ENCODE measurements around the gene NDEL1.

NDEL1 gene

DNA sequence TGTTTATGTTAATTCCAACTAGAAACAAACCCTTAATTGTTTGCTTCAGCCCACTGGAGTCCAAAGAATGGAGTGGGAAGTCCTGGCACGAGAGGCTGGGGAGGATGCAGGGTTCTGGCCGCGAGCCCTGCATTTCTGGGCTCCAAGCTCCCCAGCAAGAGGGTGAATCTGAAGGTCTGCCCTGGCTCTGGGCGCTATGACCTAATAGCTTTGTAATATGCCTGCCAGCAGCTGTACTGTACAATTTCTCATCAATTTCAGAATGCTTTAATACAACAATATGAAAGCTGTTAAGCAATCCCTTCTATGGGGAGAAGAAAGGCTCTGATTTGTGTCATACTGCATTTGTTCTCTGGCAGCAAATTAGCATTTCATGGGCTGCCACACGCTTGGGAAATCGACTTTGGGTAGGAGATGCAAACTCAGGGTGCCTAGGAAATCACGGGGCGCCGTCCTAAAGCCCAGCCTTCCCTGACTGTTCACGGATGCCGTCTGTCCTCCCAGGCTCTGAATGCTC, 43.8 kb downstream of the NDEL1 start:
- no peak for DNase-seq (ENCODE audit: low read depth in 2 of 2)

GRCh38 chr17:8480011-8480976, 44.6 kb downstream of the NDEL1 start:
- no peak for DNase-seq (ENCODE audit: low read depth in 2 of 2)

- DNase-seq (ENCODE audit: low read depth in 2 of 2): no peak
Observed at GRCh38 chr17:8481089-8481488, 45.4 kb downstream of the NDEL1 start.

DNA sequence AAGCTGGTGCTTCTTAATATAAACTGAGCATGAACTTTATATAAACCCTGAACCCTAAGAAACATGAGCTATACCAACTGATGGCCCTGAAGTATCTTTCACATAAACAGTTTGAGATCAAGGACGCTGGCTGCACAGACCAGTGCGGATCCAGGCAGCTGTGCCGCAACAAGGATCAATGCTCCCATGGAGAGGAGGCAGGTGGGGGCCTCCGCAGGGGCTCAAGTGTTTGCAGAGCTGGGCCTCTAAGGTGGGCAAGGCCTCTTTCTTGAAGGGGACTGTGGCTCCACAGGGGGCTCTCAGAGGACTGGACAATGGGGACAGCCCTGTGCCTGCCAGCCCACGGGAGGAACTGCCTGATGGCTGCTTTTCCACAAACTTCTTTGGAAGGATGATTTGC, 46.0 kb downstream of the NDEL1 start:
- no peak for DNase-seq (ENCODE audit: low read depth in 2 of 2)

GRCh38 chr17:8482546-8482945, 46.9 kb downstream of the NDEL1 start:
- DNase-seq (ENCODE audit: low read depth in 2 of 2): no peak

DNA sequence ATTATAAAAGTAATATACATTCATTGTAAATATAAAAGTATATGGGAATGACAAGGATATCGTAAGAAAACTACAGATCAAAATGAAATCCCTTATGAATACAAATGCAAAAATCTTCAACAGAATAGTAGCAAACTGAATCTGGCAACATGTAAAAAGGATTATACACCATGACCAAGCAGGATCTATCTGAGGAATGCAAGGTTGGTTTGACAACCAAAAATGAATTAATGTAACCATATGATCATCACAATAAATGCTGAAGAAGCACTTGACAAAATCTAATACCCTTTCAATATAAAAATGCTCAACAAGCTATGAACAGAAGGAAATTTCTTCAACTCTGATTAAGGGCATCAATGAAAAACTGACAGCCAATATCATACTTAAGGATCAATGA, 48.8 kb downstream of the NDEL1 start:
- no peak for DNase-seq (ENCODE audit: low read depth in 2 of 2)

DNA sequence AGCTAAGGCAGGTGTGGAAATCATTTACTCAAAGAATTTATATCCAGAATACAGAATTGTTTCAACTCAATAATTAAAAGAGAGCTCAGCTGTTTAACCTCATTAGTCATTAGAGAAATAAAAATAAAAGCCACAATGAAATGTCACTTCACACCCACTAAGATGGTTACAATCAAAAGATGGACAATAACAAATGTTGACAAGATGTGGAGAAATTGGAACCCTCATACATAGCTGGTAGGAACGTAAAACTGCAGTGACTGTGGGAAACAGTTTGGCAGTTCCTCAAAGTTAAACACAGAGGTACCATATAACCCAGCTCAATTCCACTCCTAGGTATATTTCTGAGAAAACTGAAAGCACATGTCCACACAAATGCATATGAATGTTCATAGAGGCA, 49.8 kb downstream of the NDEL1 start:
- no peak for DNase-seq (ENCODE audit: low read depth in 2 of 2)

DNA sequence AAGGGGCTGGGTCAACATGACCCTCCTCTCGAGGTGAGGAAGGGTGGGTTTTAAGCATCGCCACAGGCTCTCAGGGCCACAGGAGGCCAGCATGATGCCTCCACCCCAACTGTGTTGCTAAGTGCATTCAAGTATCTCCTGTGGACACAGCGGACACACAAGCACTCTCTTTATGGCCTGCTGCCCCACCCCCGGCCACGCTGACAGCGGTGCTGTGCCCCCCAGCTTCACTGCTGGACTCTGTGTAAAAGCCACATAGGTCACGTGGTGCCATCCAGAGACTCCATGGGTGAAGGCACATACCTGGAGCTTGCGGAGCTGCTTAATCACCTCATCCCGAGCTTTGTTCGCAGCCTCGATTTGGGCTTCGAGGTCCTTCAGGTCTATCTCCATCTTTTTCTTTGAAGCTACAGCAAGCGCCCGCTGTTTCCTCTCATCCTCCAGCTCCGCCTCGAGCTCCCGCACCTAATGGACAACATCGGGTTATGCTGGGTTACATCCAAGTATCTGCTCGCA, 51.5 kb downstream of the NDEL1 start:
- no peak for DNase-seq (ENCODE audit: low read depth in 2 of 2)

DNA sequence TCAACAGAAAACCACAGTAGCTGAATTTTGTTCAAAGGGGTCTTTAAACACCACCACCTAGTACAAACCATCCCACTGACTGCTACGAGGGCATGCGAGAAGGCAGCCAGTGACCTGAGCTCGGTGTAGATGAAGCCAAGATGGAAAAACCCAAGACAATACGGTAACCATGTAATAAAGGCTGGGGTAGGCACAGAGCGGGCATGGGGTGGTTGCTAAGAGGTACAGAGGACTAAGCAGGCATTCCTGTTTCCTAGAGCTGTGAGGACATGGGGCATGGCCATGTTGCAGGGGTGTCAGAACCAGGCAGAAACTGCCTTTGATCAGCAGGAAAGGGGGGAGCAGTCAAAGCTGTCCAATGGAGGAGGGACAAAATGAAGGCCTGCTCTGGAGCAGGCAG, 52.1 kb downstream of the NDEL1 start:
- no peak for DNase-seq (ENCODE audit: low read depth in 2 of 2)

- DNase-seq (ENCODE audit: low read depth in 2 of 2): no peak
Observed at GRCh38 chr17:8488491-8488890, 52.8 kb downstream of the NDEL1 start.

DNA sequence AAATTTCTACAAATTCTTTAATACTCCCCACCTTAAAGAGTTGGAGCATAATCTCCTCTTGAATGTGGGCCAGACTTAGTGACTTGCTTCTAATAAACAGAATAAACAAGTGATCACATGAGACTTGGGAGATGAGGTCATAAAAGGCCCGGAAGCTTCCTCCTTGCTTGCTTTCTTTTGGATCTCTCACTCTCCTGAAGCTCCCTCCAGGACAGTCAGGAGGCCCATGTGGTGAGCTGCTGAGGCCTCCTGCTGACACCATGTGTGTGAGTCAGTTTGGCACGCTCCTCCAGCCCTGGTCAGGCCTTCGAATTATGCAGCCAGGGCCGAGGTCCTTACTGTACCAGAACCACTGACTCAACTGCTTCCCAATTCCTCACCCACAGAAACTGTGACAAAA, 53.2 kb downstream of the NDEL1 start:
- DNase-seq (ENCODE audit: low read depth in 2 of 2): no peak

- no peak for DNase-seq (ENCODE audit: low read depth in 2 of 2)
Observed at GRCh38 chr17:8489841-8490240, 54.2 kb downstream of the NDEL1 start.

- no peak for DNase-seq (ENCODE audit: low read depth in 2 of 2)
Observed at GRCh38 chr17:8490256-8491023, 54.8 kb downstream of the NDEL1 start.

DNA sequence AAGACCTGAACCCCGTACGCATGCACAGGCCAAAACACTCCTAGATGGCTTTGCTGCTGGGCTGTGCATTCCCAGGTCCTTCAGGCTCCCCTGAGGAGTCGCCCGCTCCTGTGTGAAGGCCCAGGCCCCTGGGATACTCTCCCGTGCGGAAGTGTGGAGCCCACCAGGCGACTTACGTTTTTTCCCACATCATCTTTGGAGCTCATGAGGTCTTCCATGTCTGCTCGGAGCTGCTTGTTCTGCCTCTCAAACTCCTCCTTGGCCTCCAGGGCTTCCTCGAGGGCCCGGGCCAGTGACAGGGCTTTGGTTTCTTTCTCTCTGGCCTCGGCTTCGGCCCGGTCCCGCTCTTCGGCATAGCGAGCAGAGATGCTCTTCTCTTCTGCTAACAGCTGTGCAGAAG, 56.4 kb downstream of the NDEL1 start:
- DNase-seq (ENCODE audit: low read depth in 2 of 2): no peak

DNA sequence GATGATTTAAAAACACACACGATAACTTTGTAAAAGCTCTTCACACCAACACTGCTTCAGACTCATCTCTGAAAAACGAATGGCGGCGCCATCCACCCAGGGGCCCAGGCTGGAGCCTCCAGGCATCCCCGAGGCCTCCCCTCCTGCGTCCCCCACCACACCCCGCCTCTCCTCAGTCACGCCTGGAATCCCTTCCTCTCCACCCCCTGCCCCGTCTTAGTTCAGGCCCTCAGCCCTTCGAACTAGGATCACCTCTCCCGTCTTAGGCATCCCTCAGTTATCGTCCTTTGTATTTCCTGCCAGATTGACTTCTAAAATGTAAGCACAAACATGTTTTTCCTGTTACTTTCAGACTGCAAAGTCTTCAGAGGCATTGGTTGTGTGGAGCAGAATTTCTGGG, 58.3 kb downstream of the NDEL1 start:
- no peak for DNase-seq (ENCODE audit: low read depth in 2 of 2)

GRCh38 chr17:8494506-8495111, 58.9 kb downstream of the NDEL1 start:
- no peak for DNase-seq (ENCODE audit: low read depth in 2 of 2)

- no peak for DNase-seq (ENCODE audit: low read depth in 2 of 2)
Observed at GRCh38 chr17:8496081-8496480, 60.4 kb downstream of the NDEL1 start.

DNA sequence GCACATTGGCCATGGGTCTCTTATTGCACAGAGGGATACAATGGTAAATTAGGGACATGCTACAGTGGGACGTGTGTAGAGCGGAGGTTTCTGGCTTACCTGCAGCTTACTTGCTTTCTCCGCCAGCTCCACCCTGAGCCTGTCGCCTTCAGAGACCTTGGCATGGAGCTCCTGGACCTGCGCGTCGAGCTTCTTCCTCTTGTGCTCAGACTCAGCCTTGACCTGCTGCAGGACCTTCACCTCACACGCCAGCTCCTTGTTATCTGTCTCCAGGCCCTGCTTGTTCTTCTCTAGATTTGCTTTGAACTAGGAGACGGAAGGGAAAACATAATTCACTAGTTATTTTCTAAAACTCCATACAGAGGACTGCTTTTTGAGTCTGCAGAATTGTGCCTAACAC, 63.5 kb downstream of the NDEL1 start:
- no peak for DNase-seq (ENCODE audit: low read depth in 2 of 2)

DNA sequence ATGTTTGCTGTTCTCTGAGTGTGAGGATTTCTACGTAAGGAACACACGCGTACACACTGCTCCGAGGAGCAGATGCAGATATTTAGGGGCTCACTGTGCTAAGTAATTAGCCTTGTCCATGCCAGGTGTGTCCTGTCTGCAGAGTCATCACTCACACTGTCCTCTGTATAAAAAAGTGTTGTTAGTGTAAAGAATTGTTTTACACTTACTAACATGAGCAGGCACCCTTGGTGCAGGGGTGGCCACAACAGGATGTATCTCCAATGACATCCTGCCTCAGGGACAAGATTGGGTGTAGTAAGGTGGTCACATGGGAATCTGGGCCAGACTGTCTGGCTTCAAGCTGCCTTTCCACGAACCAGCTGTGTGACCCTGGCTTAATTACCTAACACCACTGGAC, 63.9 kb downstream of the NDEL1 start:
- DNase-seq (ENCODE audit: low read depth in 2 of 2): no peak

GRCh38 chr17:8500609-8501008, 64.9 kb downstream of the NDEL1 start:
- no peak for DNase-seq (ENCODE audit: low read depth in 2 of 2)

DNA sequence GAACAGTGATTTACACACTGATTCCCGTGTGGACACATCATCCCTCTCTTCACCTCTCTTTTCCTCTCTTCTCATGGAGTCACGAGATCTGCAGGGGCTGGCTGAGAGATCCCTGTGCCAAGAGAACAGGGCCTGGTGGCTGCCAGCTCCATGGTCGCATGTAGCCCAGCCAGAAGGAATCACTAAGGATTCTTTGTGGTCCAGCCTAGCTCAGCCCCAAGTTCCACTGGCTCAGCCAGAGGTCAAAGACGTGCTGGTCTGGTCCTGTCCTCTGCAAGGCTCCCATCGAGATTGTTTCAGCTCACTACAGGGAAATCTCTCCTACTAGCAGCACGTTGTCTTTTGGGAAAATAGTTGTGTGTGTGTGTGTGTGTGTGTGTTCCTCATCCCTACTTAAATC, 66.4 kb downstream of the NDEL1 start:
- DNase-seq (ENCODE audit: low read depth in 2 of 2): no peak

- DNase-seq (ENCODE audit: low read depth in 2 of 2): no peak
Observed at GRCh38 chr17:8503368-8503767, 67.7 kb downstream of the NDEL1 start.
